Tibial artery (tissue), 4 donors: ENCODE results near the gene GP5.

Experiments
- DNase-seq, 2 donors: peaks; one replicate each; pipeline ENCODE4 v3.0.0-alpha.2; 2019
- H3K27ac ChIP-seq, 2 donors: fragments of 200-600 bp; sonication (generic) in 1 of 2; 1 replicate in 1 of 2; 2 replicates in 1 of 2; pipeline ENCODE4 v1.5.1; 2018 to 2019; ENCODE audit warnings: mild to moderate bottlenecking in 1 of 2
- H3K27me3 ChIP-seq, 2 donors: fragments of 200-600 bp; sonication (generic) in 1 of 2; one replicate each; pipeline versions ENCODE4 v1.5.1 to v1.6.0; 2016 to 2019
- H3K36me3 ChIP-seq, 3 donors: fragments of 200-600 bp; sonication (generic) in 2 of 3; one replicate each; pipeline ENCODE4 v1.5.1; 2016 to 2019; ENCODE audit warnings: mild to moderate bottlenecking in 2 of 3
- H3K4me1 ChIP-seq, 4 donors: fragments of 200-600 bp; sonication (generic) in 2 of 4; 1 replicate in 3 of 4; 2 replicates in 1 of 4; pipeline ENCODE4 v1.5.1; 2016 to 2019
- H3K4me3 ChIP-seq, 2 donors: fragments of 200-600 bp; sonication (generic) in 1 of 2; 1 replicate in 1 of 2; 2 replicates in 1 of 2; pipeline ENCODE4 v1.5.1; 2018 to 2019; ENCODE audit warnings: mild to moderate bottlenecking in 2 of 2
- H3K9me3 ChIP-seq, 3 donors: fragments of 200-600 bp; sonication (generic) in 1 of 3; one replicate each; pipeline ENCODE4 v1.5.1; 2016 to 2019
- intact Hi-C: fragments of 100-400 bp; cut with DNase I; formaldehyde crosslinking; loops from one replicate; pipeline ENCODE4 v1.15.0; 2023; ENCODE audit warnings: low total_unique reads
- TF ChIP-seq, protein P1 (sequence below), 2 experiments: fragments of 200-600 bp in 1 of 2; fragments of 450-650 bp in 1 of 2; IDR thresholded peaks; one replicate each; pipeline ENCODE4 v1.5.1; 2017 to 2019; ENCODE audit warnings: antibody characterized with exemption in 2 of 2, mild to moderate bottlenecking in 1 of 2, moderate library complexity in 1 of 2

The GP5 gene

DNA sequence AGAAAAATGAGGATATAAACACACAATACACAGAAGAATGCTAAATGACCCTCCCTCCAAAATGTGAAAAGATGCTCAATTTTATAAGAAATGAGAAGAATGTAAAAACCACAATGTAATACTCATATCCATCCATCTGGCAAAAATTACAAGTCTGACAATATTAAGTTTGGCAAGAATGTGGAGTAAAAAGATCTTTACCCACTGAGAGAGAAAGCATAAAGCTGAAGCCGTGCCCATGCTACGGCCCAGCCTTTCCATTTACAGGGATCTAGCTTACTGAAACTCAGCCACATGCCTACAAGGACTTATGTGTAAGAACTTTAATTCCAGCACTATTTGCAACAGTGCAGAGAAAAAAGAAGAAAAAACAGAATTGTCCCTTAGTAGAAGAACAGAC, 44.8 kb upstream of the GP5 start:
- Histone ChIP-seq H3K27ac (no peak overlapping the region), H3K4me3 (no peak overlapping the region), H3K36me3 (peaks cover 63 to 77% (median 67%) of the 10 kb centered on the region in 3 donors), H3K27me3 (no peaks in the 10 kb centered on the region), H3K9me3 (no peaks in the 10 kb centered on the region), H3K4me1 (no peaks in the 10 kb centered on the region)
- intact Hi-C loops: no loop called here
- TF ChIP-seq, protein P1, sequence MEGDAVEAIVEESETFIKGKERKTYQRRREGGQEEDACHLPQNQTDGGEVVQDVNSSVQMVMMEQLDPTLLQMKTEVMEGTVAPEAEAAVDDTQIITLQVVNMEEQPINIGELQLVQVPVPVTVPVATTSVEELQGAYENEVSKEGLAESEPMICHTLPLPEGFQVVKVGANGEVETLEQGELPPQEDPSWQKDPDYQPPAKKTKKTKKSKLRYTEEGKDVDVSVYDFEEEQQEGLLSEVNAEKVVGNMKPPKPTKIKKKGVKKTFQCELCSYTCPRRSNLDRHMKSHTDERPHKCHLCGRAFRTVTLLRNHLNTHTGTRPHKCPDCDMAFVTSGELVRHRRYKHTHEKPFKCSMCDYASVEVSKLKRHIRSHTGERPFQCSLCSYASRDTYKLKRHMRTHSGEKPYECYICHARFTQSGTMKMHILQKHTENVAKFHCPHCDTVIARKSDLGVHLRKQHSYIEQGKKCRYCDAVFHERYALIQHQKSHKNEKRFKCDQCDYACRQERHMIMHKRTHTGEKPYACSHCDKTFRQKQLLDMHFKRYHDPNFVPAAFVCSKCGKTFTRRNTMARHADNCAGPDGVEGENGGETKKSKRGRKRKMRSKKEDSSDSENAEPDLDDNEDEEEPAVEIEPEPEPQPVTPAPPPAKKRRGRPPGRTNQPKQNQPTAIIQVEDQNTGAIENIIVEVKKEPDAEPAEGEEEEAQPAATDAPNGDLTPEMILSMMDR (IDR thresholded peaks at IDR 0.05): no peak
- DNase-seq: no peak

DNA sequence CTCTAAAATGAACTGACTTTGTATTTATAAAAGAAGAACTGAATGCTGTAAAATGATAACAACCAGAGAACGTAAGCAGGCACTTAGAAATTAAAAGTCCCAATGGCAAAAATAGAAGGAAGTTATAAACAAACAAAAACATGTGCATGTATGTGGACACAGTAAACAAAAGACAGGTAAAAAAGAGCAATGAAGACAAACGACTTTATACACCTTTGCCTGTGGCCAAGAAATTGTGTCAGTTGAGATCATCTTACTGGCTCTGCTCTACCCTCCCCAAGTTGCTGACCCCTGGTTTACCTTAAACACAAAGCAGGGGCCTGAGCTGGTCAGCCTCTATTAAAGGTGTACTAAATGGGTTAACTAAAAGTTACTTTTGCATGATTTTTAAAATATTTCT, 41.7 kb upstream of the GP5 start:
- TF ChIP-seq, protein P1 (IDR thresholded peaks at IDR 0.05): no peak
- no peaks in the 10 kb centered on the region for H3K4me1 ChIP-seq
- no peaks in the 10 kb centered on the region for H3K9me3 ChIP-seq
- H3K4me3 ChIP-seq: no peak overlapping the region
- no peak overlapping the region for H3K27ac ChIP-seq
- peaks cover 67 to 78% (median 69%) of the 10 kb centered on the region in 3 donors for H3K36me3 ChIP-seq
- no peaks in the 10 kb centered on the region for H3K27me3 ChIP-seq
- intact Hi-C loops: no loop called here
- DNase-seq: no peak

DNA sequence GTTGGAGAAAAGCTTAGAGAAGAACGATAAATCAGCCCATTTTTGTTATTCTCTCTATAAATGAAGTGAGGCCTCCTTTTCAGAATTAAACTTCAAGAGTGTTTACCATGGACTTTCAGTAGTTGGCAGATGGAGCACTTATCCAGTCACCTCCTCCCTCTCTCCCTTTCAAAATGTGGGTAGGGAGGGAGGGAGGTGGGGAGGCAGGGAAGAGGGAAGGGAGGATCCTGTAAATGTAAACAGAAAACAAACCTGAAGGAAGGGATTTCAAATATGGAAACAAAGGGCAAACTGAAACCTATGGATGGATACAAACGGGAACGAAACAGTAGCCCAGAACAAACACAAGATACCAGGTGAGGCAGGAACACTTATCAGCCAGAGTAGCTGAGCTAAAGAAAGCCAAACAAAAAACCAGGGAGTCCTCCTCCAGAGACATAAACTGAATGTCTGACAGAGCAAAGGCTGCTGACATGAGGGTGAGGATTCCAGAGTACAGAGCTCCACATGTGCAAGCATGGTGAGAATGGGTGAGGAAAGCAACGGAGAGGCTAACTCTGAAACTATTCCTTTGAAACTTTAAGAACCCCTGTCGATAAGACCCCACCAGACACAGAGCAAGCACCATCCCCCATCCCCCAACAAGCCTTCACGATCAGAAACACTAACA, 41.0 kb upstream of the GP5 start:
- H3K27ac ChIP-seq: no peak overlapping the region
- peaks cover 68 to 83% (median 69%) of the 10 kb centered on the region in 3 donors for H3K36me3 ChIP-seq
- DNase-seq: no peak
- H3K4me3 ChIP-seq: no peak overlapping the region
- H3K4me1 ChIP-seq: no peaks in the 10 kb centered on the region
- H3K27me3 ChIP-seq: no peaks in the 10 kb centered on the region
- TF ChIP-seq, protein P1 (IDR thresholded peaks at IDR 0.05): no peak
- intact Hi-C loops: no loop called here
- H3K9me3 ChIP-seq: no peaks in the 10 kb centered on the region

DNA sequence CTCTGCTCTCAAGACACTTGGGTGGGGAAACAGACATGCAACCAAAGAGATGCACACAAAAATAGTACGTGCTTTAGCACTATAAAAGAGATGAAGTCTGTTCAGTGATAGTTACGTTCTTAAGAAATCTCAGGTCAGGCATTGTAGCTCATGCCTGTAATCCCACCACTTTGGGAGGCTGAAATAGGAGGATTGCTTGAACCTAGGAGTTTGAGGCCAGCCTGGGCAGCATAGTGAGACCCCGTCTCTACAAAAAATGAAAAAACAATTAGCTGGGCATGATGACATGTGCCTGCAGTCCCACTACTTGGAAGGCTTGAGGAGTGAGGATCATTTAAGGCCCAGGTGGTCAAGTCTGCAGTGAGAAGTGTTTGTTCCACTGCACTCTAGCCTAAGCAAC, 35.4 kb upstream of the GP5 start:
- intact Hi-C loops: no loop called here
- Histone ChIP-seq H3K4me3 (no peak overlapping the region), H3K4me1 (no peaks in the 10 kb centered on the region), H3K27me3 (no peaks in the 10 kb centered on the region), H3K36me3 (peaks cover 85 to 95% (median 85%) of the 10 kb centered on the region in 3 donors), H3K27ac (no peak overlapping the region), H3K9me3 (no peaks in the 10 kb centered on the region)
- TF ChIP-seq, protein P1 (IDR thresholded peaks at IDR 0.05): no peak
- no peak for DNase-seq

DNA sequence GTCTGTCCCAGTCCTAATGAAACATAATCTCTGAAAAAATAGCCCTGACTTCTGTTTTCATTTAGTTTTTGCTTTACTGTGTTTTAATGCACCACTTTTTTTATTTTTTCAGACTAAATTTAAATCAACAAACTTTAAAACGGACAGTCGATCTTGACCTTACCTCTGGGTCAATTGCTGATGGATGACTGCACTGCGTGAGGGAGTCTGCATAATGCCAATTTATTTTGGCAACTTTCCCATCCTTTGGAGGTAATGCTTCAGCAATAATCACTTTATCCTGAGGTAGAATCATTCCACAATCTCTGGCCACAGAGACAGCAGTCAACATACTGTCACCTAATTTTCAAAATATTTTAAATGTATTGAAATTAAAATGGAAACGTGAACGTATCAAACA, 32.5 kb upstream of the GP5 start:
- no peaks in the 10 kb centered on the region for H3K9me3 ChIP-seq
- TF ChIP-seq, protein P1 (IDR thresholded peaks at IDR 0.05): no peak
- no peaks in the 10 kb centered on the region for H3K27me3 ChIP-seq
- no peak for DNase-seq
- no peaks in the 10 kb centered on the region for H3K4me1 ChIP-seq
- H3K4me3 ChIP-seq: no peak overlapping the region
- H3K27ac ChIP-seq: no peak overlapping the region
- intact Hi-C loops: no loop called here
- peaks cover 83 to 87% (median 87%) of the 10 kb centered on the region in 3 donors for H3K36me3 ChIP-seq
